ENCODE results near the gene EYA2.

EYA2 gene

DNA sequence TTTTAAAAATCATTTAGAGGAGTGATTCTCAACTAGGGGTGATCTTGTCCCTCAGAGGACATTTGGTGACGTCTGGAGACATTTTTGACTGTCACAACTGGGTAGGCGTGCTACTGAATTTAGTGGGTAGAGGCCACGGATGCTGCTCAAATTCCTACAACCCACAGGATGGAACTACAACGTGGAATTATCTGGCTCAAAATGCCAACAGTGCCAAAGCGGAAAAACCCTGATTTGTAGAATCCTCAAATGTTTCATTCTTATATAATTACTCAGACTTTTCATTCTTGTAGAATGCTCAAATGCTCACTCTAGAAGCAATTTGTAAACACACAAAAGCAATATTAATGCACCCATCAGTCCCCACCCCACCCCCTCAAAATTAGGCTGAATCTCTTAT is 232.1 kb downstream of the EYA2 start:
- no peaks in the 10 kb centered on the region for H3K27me3 ChIP-seq (ENCODE audit: insufficient read depth, low read length, poor library complexity, severe bottlenecking)
- no peaks in the 10 kb centered on the region for H3K79me2 ChIP-seq (ENCODE audit: insufficient read depth, low read length)
- H3K4me1 ChIP-seq (ENCODE audit: insufficient read depth, low read length, poor library complexity, severe bottlenecking) = no peaks in the 10 kb centered on the region
- no peaks in the 10 kb centered on the region for H3F3A ChIP-seq (ENCODE audit: low read depth)
- TF ChIP-seq CTCF (conservative IDR thresholded peaks at IDR 0.05; ENCODE audit: low read length) (no peak), EZH2phosphoT487 (IDR thresholded peaks at IDR 0.05; ENCODE audit: borderline replicate concordance) (no peak)
- H3K36me3 ChIP-seq (ENCODE audit: insufficient read depth, low read length) = no peaks in the 10 kb centered on the region
- no peaks in the 10 kb centered on the region for H4K20me1 ChIP-seq (ENCODE audit: insufficient read depth, low read length, poor library complexity, severe bottlenecking)
- no peak overlapping the region for H3K4me3 ChIP-seq (ENCODE audit: low read length, poor library complexity, severe bottlenecking)
- H3K4me2 ChIP-seq (ENCODE audit: low read depth, low read length, poor library complexity, severe bottlenecking) = no peak overlapping the region
- no peak overlapping the region for H2AFZ ChIP-seq (ENCODE audit: low read length)
- H3K9me3 ChIP-seq (ENCODE audit: insufficient read depth, low read depth, low read length) = no peaks in the 10 kb centered on the region
- H3K9ac ChIP-seq (ENCODE audit: low read depth, low read length, poor library complexity, severe bottlenecking) = no peak overlapping the region
- no peaks in the 10 kb centered on the region for H3K9me2 ChIP-seq (replicated peaks; ENCODE audit: low read depth, low read length)

GRCh38 chr20:47127546-47127945 is 232.9 kb downstream of the EYA2 start:
- no peaks in the 10 kb centered on the region for H3K79me2 ChIP-seq (ENCODE audit: insufficient read depth, low read length)
- no peak for TF ChIP-seq CTCF (conservative IDR thresholded peaks at IDR 0.05; ENCODE audit: low read length)
- no peak for TF ChIP-seq EZH2phosphoT487 (IDR thresholded peaks at IDR 0.05; ENCODE audit: borderline replicate concordance)
- no peaks in the 10 kb centered on the region for H3K4me1 ChIP-seq (ENCODE audit: insufficient read depth, low read length, poor library complexity, severe bottlenecking)
- no peak overlapping the region for H3K9ac ChIP-seq (ENCODE audit: low read depth, low read length, poor library complexity, severe bottlenecking)
- H2AFZ ChIP-seq (ENCODE audit: low read length) = no peak overlapping the region
- no peaks in the 10 kb centered on the region for H4K20me1 ChIP-seq (ENCODE audit: insufficient read depth, low read length, poor library complexity, severe bottlenecking)
- H3K9me2 ChIP-seq (replicated peaks; ENCODE audit: low read depth, low read length) = no peaks in the 10 kb centered on the region
- H3K27me3 ChIP-seq (ENCODE audit: insufficient read depth, low read length, poor library complexity, severe bottlenecking) = no peaks in the 10 kb centered on the region
- H3K4me3 ChIP-seq (ENCODE audit: low read length, poor library complexity, severe bottlenecking) = no peak overlapping the region
- no peaks in the 10 kb centered on the region for H3F3A ChIP-seq (ENCODE audit: low read depth)
- no peaks in the 10 kb centered on the region for H3K36me3 ChIP-seq (ENCODE audit: insufficient read depth, low read length)
- no peaks in the 10 kb centered on the region for H3K9me3 ChIP-seq (ENCODE audit: insufficient read depth, low read depth, low read length)
- H3K4me2 ChIP-seq (ENCODE audit: low read depth, low read length, poor library complexity, severe bottlenecking) = no peak overlapping the region

DNA sequence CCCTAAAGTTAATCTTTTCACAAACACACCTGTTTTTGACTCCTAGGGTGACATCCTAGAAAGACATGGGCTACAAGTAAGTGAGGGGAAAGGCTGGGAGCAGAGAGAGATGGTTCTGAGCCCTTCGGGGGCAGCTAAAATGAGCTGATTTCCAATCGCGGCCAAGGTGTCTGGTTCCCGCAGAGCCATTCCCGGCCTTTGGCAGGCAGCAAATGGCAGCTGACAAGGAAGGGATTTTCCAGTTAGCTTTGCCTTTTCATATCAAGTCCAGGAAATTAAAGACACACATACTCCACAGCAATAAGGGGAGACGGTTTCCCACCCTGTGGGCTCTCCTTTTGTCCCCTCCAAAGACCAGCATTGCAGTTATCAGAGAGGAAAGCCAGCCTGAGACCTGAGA is 233.4 kb downstream of the EYA2 start:
- Histone ChIP-seq H2AFZ (ENCODE audit: low read length) (no peak overlapping the region), H4K20me1 (ENCODE audit: insufficient read depth, low read length, poor library complexity, severe bottlenecking) (no peaks in the 10 kb centered on the region), H3K36me3 (ENCODE audit: insufficient read depth, low read length) (no peaks in the 10 kb centered on the region), H3K4me2 (ENCODE audit: low read depth, low read length, poor library complexity, severe bottlenecking) (no peak overlapping the region), H3K9me2 (replicated peaks; ENCODE audit: low read depth, low read length) (no peaks in the 10 kb centered on the region), H3K9ac (ENCODE audit: low read depth, low read length, poor library complexity, severe bottlenecking) (no peak overlapping the region), H3F3A (ENCODE audit: low read depth) (no peaks in the 10 kb centered on the region), H3K9me3 (ENCODE audit: insufficient read depth, low read depth, low read length) (no peaks in the 10 kb centered on the region), H3K4me3 (ENCODE audit: low read length, poor library complexity, severe bottlenecking) (no peak overlapping the region), H3K27me3 (ENCODE audit: insufficient read depth, low read length, poor library complexity, severe bottlenecking) (no peaks in the 10 kb centered on the region), H3K4me1 (ENCODE audit: insufficient read depth, low read length, poor library complexity, severe bottlenecking) (no peaks in the 10 kb centered on the region), H3K79me2 (ENCODE audit: insufficient read depth, low read length) (no peaks in the 10 kb centered on the region)
- TF ChIP-seq EZH2phosphoT487 (IDR thresholded peaks at IDR 0.05; ENCODE audit: borderline replicate concordance) (no peak), CTCF (conservative IDR thresholded peaks at IDR 0.05; ENCODE audit: low read length) (no peak)

Data from Loucy (cell line).